Mesodermal cell (in vitro differentiated cells): ENCODE measurements around the gene TYW1. TPM values are rescaled to one million over a fixed set of nuclear protein-coding genes. Genes with fewer than 3 reads are reported as not detected.
"Not testable (repeated sequence)": the region's sequence is repeated elsewhere in the genome, so short reads cannot be mapped to it uniquely, and the experiment has no call there.

Experiments used
- H3K27ac ChIP-seq: 2 replicates; pipeline ENCODE4 v1.7.0; 2013; ENCODE audit warnings: mild to moderate bottlenecking, low read depth, low read length, moderate library complexity; ENCODE audit not compliant: severe bottlenecking
- H3K36me3 ChIP-seq: 2 replicates; pipeline ENCODE4 v1.7.1; 2013; ENCODE audit warnings: mild to moderate bottlenecking, low read length, moderate library complexity; ENCODE audit not compliant: control insufficient read depth, insufficient read depth
- H3K4me1 ChIP-seq: one replicate; pipeline ENCODE4 v1.7.1; 2013; ENCODE audit warnings: mild to moderate bottlenecking, low read length; ENCODE audit not compliant: insufficient read depth, control insufficient read depth, poor library complexity, severe bottlenecking
- H3K4me3 ChIP-seq: 2 replicates; pipeline ENCODE4 v1.7.0; 2013; ENCODE audit warnings: low read length, control low read depth, mild to moderate bottlenecking; ENCODE audit not compliant: insufficient read depth, poor library complexity, severe bottlenecking; ENCODE audit errors: extremely low read depth
- H3K9me3 ChIP-seq: 2 replicates; pipeline ENCODE4 v1.7.1; 2013; ENCODE audit warnings: mild to moderate bottlenecking, low read length, moderate library complexity; ENCODE audit not compliant: control insufficient read depth
- WGBS, 2 experiments: methylation state at CpG; one replicate each; pipeline ENCODE4 v1.1.5; 2013; ENCODE audit warnings: missing lambda C conversion rate in 2 of 2; ENCODE audit not compliant: insufficient coverage in 2 of 2; 5-methylcytosine and 5-hydroxymethylcytosine counted together
- polyA plus RNA-seq, 2 experiments: library from polyadenylated mRNA; stranded (reverse); fragments of 50-300 nt; gene quantifications; one replicate each; pipeline ENCODE4 v1.2.3, GENCODE V29; 2013

The TYW1 gene, protein sequence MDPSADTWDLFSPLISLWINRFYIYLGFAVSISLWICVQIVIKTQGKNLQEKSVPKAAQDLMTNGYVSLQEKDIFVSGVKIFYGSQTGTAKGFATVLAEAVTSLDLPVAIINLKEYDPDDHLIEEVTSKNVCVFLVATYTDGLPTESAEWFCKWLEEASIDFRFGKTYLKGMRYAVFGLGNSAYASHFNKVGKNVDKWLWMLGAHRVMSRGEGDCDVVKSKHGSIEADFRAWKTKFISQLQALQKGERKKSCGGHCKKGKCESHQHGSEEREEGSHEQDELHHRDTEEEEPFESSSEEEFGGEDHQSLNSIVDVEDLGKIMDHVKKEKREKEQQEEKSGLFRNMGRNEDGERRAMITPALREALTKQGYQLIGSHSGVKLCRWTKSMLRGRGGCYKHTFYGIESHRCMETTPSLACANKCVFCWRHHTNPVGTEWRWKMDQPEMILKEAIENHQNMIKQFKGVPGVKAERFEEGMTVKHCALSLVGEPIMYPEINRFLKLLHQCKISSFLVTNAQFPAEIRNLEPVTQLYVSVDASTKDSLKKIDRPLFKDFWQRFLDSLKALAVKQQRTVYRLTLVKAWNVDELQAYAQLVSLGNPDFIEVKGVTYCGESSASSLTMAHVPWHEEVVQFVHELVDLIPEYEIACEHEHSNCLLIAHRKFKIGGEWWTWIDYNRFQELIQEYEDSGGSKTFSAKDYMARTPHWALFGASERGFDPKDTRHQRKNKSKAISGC
- polyA plus RNA-seq (2013, experiment 1 of 2): 13.7 TPM
- 14.1 TPM for polyA plus RNA-seq (2013, experiment 2 of 2)

DNA sequence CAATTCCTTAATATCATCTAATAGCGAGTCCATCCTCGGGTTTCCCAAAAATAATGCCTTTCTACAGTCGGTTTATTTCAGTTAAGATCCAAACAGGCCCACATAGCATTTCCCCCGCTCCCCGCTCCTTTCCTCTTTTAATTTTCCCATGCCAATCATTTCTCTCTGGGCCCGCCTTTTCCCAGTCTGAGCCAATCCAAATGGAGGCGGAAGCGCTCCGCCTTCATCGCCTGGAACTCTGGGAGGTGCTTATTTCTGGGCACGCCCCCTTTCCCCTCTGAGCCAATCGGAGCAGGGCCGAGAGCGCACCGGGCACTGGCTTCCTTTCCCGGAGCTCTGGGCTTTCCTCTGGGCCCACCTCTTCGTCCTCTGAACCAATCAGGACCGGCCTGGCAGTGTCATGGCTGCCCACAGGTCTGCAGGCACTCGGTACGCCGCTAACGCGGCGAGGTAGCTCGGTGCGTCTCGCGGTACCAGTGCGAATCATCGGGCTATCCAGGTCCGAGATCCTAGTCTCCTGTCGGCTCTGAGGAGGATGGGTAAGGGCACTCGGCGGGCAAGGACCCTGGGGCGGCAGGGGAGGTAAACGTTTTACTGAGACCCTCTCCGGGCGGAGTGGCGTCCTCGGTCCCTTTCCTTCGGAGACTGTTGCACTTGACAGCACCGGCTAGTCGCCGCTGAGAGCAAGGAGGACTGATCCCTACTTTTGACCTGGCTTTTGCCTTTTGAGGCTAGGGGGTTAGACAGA is at the start of gene TYW1:
Gene TYW1, plus strand, starts transcription at position 390 of the 748 bp plus-strand sequence. Its CDS starts 146 bp downstream, at position 536.
- Histone ChIP-seq H3K4me3 (peak within 1 kb of the TSS; percentile 65), H3K36me3 (peaks cover 29% of the 10 kb centered on the region), H3K27ac (peak within 1 kb of the TSS; percentile 79)
- H3K4me1 ChIP-seq, H3K9me3 ChIP-seq: not testable (repeated sequence)
- 0% methylated on average over 14 to 24 of the region's 44 CpGs for WGBS, 2 experiments

- H3K9me3 ChIP-seq: no peaks in the 10 kb centered on the region
- H3K27ac ChIP-seq: no peak overlapping the region
- H3K4me1 ChIP-seq: peaks cover 16% of the 10 kb centered on the region
- no peak overlapping the region for H3K4me3 ChIP-seq
- WGBS, 2 experiments: 90 to 93% methylated on average over 16 to 17 of the region's 19 CpGs
- H3K36me3 ChIP-seq: peaks cover 84% of the 10 kb centered on the region
These were observed 48.0 kb upstream of the TYW1 start for GRCh38 chr7:66948480-66949109.

- WGBS, 2 experiments: 82 to 94% methylated on average over 2 of the region's 3 CpGs
- Histone ChIP-seq H3K4me1 (peaks cover 16% of the 10 kb centered on the region), H3K4me3 (no peak overlapping the region), H3K9me3 (no peaks in the 10 kb centered on the region), H3K36me3 (peaks cover 82% of the 10 kb centered on the region), H3K27ac (no peak overlapping the region)
These were observed 46.3 kb upstream of the TYW1 start for GRCh38 chr7:66950311-66950710.

GRCh38 chr7:66950763-66951162 is 45.9 kb upstream of the TYW1 start:
- Histone ChIP-seq H3K36me3 (peaks cover 84% of the 10 kb centered on the region), H3K9me3 (no peaks in the 10 kb centered on the region), H3K4me1 (peaks cover 16% of the 10 kb centered on the region), H3K27ac (no peak overlapping the region), H3K4me3 (no peak overlapping the region)
- 87 to 97% methylated on average over 3 to 7 of the region's 8 CpGs for WGBS, 2 experiments

GRCh38 chr7:66952343-66953043 is 44.1 kb upstream of the TYW1 start:
- peaks cover 84% of the 10 kb centered on the region for H3K36me3 ChIP-seq
- 74 to 82% methylated on average over 9 to 11 of the region's 11 CpGs for WGBS, 2 experiments
- no peak overlapping the region for H3K4me3 ChIP-seq
- peak overlapping the region; percentile 45 for H3K27ac ChIP-seq
- H3K4me1 ChIP-seq: peaks cover 27% of the 10 kb centered on the region
- no peaks in the 10 kb centered on the region for H3K9me3 ChIP-seq

DNA sequence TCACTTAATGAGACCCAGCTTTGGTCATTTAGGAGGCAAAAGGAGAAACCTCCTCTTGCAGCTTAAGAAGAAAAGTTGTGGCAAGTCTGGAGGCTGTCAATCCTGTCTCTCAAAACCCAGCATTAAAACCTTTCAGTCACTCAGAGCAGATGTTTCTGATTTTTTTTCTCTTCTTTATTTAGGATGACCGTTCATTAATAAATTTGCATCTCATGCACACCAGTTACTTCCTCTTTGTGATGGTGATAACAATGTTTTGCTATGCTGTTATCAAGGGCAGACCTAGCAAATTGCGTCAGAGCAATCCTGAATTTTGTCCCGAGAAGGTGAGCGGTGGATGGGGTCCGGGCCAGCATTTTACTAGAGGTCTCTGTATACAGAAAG is 43.6 kb upstream of the TYW1 start:
- peaks cover 84% of the 10 kb centered on the region for H3K36me3 ChIP-seq
- no peaks in the 10 kb centered on the region for H3K9me3 ChIP-seq
- WGBS, 2 experiments: 98 to 100% methylated on average over 4 of the region's 5 CpGs
- H3K27ac ChIP-seq: peak overlapping the region; percentile 45
- H3K4me3 ChIP-seq: no peak overlapping the region
- H3K4me1 ChIP-seq: peaks cover 31% of the 10 kb centered on the region

DNA sequence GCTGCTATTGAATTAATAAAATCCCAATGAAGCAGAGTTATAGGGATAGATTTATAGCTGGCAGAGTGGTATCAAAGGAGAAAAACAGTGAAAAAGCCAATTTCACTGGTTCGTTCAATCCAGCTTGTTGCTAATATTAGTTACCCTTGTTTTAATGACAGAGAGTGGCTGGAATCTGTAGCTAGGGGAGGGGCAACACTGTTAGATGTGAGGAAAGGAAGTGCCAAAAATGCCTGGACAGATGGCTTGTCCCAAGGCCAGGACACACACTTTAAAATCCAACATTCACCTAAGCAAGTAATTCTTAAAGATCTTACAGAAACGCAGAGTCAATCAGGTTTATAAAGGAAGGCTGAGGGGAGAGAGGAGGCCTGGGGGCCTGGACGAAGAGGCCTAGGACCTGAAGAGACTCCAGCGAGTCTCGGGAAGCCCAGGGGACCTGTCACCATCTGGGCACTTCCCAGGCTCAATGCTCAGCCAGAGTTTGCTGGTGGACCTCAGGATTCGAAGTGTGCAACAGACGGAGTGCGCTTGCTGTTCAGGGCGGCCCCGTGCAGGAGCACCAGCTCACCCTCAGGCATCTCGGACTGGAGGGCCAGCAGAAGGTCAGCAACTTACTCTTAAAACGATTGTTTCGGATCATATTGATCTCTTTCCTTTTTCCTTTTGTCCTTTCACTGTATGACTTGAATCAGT is 38.9 kb upstream of the TYW1 start:
- WGBS, 2 experiments: 94 to 96% methylated on average over 10 to 12 of the region's 13 CpGs
- Histone ChIP-seq H3K27ac (peak overlapping the region; percentile 13), H3K36me3 (peaks cover 69% of the 10 kb centered on the region), H3K4me1 (peaks cover 29% of the 10 kb centered on the region), H3K9me3 (no peaks in the 10 kb centered on the region), H3K4me3 (no peak overlapping the region)

DNA sequence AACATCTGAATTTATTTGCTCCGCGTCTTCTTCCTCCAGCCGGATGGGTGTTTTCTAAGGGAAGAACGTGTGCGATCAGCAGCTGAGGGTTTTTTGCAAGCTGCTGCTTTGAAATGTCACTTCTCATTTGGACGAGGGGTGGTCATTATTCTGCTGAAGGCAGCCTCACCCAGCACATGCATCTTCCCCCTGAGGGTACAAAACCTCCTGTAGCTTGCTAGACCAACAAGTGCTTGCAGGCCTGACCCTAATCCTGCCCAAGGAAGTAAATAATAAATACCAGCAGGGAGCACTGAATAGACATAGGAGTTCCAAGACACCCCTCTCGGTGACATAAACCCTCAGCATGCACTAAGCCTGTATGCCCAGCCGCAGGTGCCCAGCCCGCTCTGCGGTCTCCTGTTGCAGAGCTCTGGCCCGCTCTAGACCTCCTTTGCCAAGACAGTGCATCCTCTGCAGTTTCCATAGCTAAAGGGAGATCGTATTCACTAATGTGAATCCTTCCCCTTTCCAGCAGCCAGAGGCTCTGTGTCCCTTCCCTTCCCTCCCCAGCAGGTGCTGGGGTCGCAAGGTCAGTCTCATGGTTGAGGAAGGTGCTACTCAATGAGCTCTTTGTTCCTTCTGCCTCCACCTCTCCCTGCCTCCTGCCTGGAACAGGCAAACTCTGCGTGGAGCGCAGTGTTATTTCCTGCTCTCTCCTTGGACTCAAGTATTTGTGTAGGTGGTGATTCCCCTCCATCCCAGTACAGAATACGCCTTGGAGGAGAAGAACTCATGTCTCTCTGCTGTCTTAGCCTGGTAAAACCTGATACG is 37.9 kb upstream of the TYW1 start:
- Histone ChIP-seq H3K4me1 (peaks cover 22% of the 10 kb centered on the region), H3K27ac (no peak overlapping the region), H3K9me3 (no peaks in the 10 kb centered on the region), H3K4me3 (no peak overlapping the region), H3K36me3 (peaks cover 59% of the 10 kb centered on the region)
- WGBS, 2 experiments: 96 to 98% methylated on average over 14 to 17 of the region's 17 CpGs

- Histone ChIP-seq H3K4me3 (no peak overlapping the region), H3K27ac (no peak overlapping the region), H3K36me3 (peaks cover 47% of the 10 kb centered on the region), H3K4me1 (peaks cover 22% of the 10 kb centered on the region), H3K9me3 (no peaks in the 10 kb centered on the region)
- 89 to 95% methylated on average over 4 of the region's 4 CpGs for WGBS, 2 experiments
These were observed 36.4 kb upstream of the TYW1 start for GRCh38 chr7:66960192-66960591.
